GM19397 (cell line): ENCODE measurements around the gene MAGI3.

Source experiments
- ATAC-seq: cut with Tn5 transposase; IDR thresholded peaks from one replicate; pipeline ENCODE4 v1.9.1; 2021; ENCODE audit warnings: mild to moderate bottlenecking, moderate library complexity; ENCODE audit not compliant: unreplicated experiment

MAGI3 gene

GRCh38 chr1:113641396-113641795 lies 251.1 kb downstream of the MAGI3 start:
- ATAC-seq: no peak

GRCh38 chr1:113647164-113647563 lies 256.8 kb downstream of the MAGI3 start:
- no peak for ATAC-seq

- no peak for ATAC-seq
Measured at GRCh38 chr1:113648478-113648877, 258.2 kb downstream of the MAGI3 start.

GRCh38 chr1:113652771-113653170 lies 262.5 kb downstream of the MAGI3 start:
- no peak for ATAC-seq

- ATAC-seq: no peak
Measured at GRCh38 chr1:113653741-113654140, 263.4 kb downstream of the MAGI3 start.

- ATAC-seq: no peak
Measured at GRCh38 chr1:113654883-113655282, 264.6 kb downstream of the MAGI3 start.

GRCh38 chr1:113657126-113657525 lies 266.8 kb downstream of the MAGI3 start:
- no peak for ATAC-seq

- ATAC-seq: no peak
Measured at GRCh38 chr1:113657556-113658063, 267.3 kb downstream of the MAGI3 start.

- no peak for ATAC-seq
Measured at GRCh38 chr1:113659035-113659434, 268.7 kb downstream of the MAGI3 start.

GRCh38 chr1:113659556-113659955 lies 269.2 kb downstream of the MAGI3 start:
- no peak for ATAC-seq

GRCh38 chr1:113660088-113660487 lies 269.8 kb downstream of the MAGI3 start:
- ATAC-seq: no peak

GRCh38 chr1:113662101-113662500 lies 271.8 kb downstream of the MAGI3 start:
- no peak for ATAC-seq

GRCh38 chr1:113663165-113663951 lies 273.0 kb downstream of the MAGI3 start:
- no peak for ATAC-seq

GRCh38 chr1:113665071-113665470 lies 274.8 kb downstream of the MAGI3 start:
- ATAC-seq: no peak

- ATAC-seq: no peak
Measured at GRCh38 chr1:113666126-113666525, 275.8 kb downstream of the MAGI3 start.

- no peak for ATAC-seq
Measured at GRCh38 chr1:113669988-113670387, 279.7 kb downstream of the MAGI3 start.

- ATAC-seq: no peak
Measured at GRCh38 chr1:113670650-113671049, 280.3 kb downstream of the MAGI3 start.

- no peak for ATAC-seq
Measured at GRCh38 chr1:113672491-113672890, 282.2 kb downstream of the MAGI3 start.

- ATAC-seq: no peak
Measured at GRCh38 chr1:113674591-113674990, 284.3 kb downstream of the MAGI3 start.

GRCh38 chr1:113675302-113675701 lies 285.0 kb downstream of the MAGI3 start:
- no peak for ATAC-seq

GRCh38 chr1:113676524-113676923 lies 286.2 kb downstream of the MAGI3 start:
- no peak for ATAC-seq

- ATAC-seq: no peak
Measured at GRCh38 chr1:113677250-113678158, 287.2 kb downstream of the MAGI3 start.
